Pulmonary artery endothelial cell (primary cell): ENCODE results near the gene CDKN2A. TPM values are rescaled to one million over a fixed set of nuclear protein-coding genes. Genes with fewer than 3 reads are reported as not detected.

Experiments used
- DNase-seq: peaks from one replicate; pipeline ENCODE4 v3.0.0-alpha.2; 2011; ENCODE audit warnings: low read depth, low spot score
- total RNA-seq: library from RNA; depleted of rRNA; stranded (reverse); fragments of >200 nt; gene quantifications from 2 replicates; pipeline ENCODE4 v1.2.3, GENCODE V29; 2014

The CDKN2A gene
- total RNA-seq, 1 donor from 2014 or later: 6.9 TPM

DNA sequence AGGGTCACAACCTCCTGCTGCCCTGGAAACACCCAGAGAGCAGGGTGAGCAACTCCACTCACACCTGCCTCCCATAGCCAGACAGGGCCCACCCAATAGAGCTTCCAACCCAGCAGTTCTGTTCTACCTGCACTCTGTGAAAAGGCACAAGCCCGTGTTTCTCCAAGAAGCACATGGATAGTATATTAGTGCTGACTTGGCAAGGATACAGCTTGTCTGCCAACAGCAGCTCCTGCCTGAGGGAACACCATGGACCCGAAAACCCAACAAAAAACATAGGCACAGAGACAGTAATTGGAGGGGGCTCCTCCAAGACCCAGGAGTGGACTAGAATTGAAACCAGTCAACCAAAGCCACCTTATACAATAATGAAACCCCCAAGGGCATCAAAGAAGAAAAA is 48.6 kb downstream of the CDKN2A start:
- DNase-seq: no peak

DNA sequence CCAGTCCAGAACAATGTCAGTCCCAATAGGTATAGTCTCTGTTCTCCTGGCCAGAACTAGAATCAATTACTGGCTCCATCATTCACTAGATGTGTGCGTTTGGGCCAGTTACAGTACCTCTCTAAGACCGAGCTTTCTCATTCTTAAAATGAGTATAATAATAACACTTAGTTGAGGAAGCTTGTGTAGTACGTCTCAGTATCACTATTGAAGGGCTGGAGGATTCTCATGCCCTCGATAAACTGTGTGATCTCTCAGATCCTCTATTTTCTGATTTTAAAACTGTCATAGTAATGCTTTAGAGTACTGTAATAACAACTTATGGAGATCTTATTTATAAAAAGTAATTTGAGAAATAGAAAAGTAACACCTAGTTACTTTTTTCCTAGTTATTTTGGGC is 50.7 kb downstream of the CDKN2A start:
- DNase-seq: no peak

DNA sequence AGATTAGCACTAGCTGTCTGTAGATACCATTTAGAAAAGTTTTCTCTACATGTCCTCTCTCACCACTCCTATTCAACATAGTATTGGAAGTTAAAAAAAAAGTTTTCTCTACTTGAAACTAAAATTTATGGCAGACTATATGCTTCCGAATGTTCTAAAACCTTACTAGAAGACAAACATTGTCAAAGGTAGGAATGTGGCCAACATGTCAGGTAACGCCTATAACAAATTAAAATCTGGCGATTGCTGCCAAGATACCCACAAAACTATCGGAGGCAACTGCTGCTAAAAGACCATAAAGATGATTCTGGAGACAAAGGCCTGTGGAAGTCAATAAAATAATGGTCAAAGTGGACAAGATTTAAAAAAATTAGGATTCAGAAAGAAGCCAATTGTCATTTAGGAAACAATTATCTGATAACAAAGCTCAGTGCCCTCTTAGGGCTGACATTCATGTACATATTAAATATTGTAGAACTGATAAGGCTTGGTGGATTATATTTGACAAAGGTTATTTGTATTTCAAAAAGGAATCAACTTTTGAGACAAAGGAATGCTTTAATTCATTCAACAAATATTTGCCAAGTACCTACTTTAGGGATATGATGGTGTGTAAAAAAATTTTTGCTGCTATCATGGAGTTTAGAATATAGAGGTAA is 52.7 kb downstream of the CDKN2A start:
- no peak for DNase-seq

DNA sequence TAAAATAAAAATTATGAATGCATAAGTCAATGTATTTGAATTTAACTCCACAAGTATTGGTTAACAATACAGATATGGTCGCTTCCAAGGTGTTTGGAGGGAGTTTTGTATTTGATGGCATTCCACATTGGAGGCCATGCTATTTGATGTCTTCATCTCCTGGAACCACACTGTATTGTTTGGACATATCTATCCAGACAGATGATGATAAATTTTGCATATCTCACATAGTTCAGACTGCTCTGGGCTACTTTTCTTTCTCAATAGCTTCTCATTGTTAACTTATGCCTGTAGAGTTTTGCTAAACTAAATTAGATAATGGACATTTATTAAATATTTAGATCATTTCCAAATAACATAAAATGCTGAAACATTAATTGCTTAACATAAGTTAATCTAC is 58.0 kb downstream of the CDKN2A start:
- no peak for DNase-seq

DNA sequence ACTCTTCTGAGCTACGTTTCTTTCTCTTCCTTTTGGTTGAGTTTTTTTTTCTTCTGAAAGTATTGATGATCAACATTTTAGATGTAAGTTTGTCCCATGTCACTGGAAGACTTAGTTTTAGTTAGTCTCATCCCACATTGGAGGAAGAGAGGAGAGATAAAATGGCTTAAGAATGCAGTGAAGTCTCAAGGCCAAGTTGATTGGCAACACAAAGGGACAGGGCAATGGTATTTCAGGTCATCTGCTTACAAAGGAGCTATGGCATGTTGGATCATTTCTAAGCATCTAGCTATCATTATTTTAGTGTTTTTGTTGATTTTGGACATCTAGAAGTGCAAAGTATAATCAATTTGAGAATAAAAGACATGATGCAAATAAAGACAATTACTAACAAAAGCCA is 58.6 kb downstream of the CDKN2A start:
- no peak for DNase-seq

DNA sequence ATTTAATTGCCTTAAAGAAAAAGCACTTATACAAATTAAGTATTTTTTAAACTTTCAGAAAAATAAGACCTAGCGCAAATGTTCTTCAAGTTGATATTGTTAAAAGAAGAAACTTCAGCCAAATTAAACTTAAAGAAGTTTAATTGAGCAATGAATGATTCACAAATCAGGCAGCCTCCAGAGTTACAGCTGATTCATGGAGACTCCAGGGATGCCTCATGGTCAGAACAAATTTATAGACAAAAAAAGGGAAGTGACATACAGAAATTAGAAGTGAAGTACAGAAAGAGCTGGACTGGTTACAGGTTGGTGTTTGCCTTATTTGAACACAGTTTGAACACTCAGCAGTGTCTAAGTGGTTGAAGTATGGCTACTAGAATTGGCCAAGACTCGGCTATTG is 60.3 kb downstream of the CDKN2A start:
- DNase-seq: no peak

DNA sequence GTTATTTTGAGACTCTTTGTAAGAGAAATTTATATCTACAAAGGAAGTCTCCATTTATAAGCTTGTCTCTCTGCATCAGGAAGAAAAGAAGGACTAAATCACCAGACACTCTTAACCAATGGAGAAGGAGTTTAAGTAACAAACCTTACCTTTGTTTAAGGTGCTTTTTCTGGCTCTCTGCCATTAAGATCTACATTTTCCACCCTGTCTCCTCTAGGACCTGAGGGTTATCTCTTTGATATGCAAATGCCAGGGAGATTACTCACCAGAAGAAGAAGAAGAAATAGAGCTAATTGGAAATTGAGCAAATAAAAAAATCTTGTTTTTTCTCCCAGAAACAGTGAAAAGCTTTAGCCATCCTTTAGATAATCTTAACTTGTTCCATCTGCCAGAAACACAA is 60.9 kb downstream of the CDKN2A start:
- no peak for DNase-seq

DNA sequence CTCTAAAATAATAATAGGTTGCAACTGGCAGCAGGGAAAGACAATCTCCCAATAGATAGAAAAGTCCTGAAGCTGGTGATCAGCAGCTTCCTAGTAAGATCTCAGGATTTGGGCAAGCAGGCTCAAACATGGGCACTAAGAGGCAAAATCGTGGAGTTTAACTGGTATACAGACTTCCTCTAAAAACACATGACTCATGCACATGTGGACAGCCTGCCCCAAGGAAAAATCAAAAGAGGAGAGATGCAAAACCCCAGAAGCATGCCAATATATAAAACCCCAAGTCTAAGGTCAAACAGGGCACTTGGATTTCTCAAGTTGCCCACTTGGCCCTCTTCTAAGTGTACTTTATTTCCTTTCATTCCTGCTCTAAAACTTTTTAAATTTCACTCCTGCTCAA is 62.8 kb downstream of the CDKN2A start:
- no peak for DNase-seq

DNA sequence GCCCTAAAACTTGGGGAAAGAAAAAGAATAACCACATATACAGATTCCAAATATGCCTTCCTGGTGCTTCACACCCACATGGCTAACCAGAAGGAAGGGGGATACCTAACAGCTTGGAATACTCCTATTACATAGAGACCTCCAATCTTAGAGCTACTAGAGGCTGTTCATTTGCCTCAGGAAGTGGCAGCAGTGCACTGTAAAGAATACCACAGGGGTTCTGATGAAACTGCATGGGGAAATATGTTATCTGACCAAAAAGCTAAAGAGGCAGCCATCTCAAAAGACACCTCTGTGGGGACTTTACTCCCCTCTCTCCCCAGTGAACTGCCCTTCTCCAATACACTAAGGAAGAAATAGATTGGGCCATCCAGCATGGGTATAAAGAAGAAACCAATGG is 66.4 kb downstream of the CDKN2A start:
- no peak for DNase-seq

DNA sequence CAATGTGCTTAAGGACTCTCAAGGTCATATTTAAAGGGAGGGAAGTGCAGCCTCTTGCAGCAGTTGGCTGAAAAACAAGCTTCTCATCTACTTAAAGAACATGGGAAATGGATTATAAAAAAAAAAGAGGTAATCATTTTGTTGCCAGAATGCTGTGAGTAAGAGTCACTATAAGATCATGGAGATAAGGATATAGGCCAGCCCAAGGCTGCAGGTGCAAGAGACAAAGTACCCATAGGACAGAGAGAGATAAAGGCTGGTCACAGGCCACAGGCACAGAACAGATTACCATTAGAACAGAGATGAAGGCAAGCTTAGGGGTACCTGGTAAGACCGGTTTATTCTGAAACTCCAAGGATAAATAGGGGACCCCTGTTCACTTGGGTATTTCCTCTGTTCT is 70.5 kb downstream of the CDKN2A start:
- no peak for DNase-seq

DNA sequence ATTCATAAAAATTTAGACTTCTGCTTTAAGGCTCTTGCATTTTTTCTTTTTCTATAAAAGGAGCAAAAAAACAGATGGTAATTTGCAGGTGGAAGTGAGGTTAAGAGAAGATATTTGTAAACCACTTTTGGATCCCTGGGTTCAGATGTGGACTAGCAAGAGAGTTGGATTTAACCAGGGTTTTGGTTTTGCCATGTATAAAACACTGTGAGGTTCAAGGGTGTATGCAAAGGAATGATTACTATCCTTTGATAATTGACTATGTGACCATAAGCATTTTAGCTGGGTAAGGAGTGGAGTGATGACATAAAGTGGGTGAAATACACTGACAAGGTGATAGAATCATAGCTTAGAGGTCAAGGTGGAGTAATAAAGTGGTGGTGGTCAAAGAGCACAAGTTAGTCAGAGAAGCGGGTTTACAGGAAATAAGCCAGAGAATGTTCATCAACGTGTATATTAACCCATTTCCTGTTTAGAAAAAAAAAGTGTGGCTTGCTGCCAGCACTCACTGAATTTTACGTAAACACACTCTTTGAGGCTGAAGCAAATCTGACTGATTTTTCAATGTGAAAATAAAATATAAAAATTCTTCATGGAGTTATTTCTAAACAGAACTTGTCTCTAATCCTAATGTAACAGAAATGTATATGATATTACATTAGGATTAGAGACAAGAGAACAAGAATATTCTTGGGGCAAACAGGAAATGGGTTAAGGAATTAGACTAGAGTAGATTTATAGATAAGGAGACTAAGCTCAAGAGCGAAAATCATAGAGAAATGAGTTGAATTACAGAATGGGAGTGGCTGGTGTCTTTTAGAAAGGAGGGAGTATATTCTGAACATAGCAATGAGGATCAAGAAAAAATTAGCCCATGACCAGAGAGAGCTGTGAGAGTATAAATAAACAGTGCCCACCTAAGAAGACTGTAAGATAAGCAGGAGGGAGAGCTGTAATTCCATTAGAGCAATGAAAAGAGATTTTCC is 74.5 kb downstream of the CDKN2A start:
- DNase-seq: peak; percentile 73

Other genes starting within 250 kb of the CDKN2A start
- 32.2 and 55.8 TPM in 2 replicates for gene MTAP, start 191.8 kb downstream of the CDKN2A start, total RNA-seq
- 0.39 and 0.66 TPM in 2 replicates for gene CDKN2B-AS1, start 399 bp upstream of the CDKN2A start, total RNA-seq
- 2.3 and 3.5 TPM in 2 replicates for gene CDKN2B, start 14.9 kb upstream of the CDKN2A start, total RNA-seq